Mucosa of gallbladder (tissue), 1 donor: ENCODE results near the gene NTNG1. TPM values are rescaled to one million over a fixed set of nuclear protein-coding genes. Genes with fewer than 3 reads are reported as not detected.

Source experiments
- DNase-seq: peaks from one replicate; pipeline ENCODE4 v3.0.0-alpha.2; 2020; ENCODE audit warnings: low spot score
- total RNA-seq: library from RNA; stranded (reverse); gene quantifications from one replicate; pipeline ENCODE4 v1.2.1, GENCODE V29; 2021
- donor health status: DM: no; HTN: no; CAD: no.

NTNG1 gene
- total RNA-seq, 1 donor from 2014 or later = 1.6 TPM

DNA sequence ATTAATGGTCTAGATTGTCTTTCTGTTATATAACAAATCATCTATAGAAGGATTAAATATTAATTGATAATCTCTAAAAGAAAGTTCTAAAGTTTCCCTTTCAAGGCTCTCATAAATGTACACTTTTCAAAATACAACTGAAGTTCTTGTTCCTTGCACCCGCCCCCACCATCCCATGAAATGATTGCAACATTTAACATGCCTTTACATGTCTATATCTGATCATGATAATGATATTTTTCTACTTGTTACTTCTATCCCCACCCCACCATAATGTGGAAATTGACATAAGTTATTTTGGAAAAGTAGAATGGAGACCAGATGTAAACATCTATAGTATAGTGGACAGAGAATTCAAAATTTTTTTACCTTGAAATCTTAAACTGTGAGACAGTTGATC is 186.6 kb downstream of the NTNG1 start:
- no peak for DNase-seq

DNA sequence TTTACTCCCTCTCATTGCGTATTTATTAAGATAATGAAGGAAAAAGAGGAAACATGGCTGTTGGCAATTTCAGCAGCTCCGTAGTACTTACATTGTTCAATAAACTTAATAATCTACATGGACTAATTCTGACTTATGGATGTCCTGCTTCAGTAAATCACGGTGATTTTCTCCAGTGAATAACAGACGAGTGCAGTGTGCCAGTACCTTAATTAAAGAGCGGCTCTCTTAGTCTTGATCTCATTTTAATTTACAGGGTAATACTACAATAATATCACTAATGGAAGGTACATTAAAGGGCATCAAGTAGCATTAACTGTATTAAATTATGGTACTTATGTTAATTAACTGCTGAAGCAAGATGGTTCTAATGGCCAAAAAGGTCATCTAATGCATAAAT is 187.2 kb downstream of the NTNG1 start:
- DNase-seq = no peak

DNA sequence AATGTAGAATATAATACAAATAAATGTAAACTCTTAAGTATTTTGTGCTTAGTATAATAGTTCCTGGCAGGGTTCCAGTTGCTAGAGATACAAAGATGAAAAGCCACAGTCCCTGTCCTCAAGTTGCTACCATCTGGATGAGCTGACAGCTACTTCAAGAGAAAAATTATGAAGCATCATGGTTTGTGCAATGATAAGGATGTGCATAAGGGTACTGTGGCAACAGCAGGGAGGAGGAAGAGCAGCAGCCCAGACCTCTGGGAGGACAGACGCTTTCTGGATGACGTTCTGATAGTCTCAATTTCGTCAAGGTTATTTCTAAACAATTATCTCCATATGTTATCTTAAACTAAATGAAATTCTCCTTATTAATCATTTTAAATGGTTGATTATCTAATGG is 198.9 kb downstream of the NTNG1 start:
- DNase-seq = no peak

DNA sequence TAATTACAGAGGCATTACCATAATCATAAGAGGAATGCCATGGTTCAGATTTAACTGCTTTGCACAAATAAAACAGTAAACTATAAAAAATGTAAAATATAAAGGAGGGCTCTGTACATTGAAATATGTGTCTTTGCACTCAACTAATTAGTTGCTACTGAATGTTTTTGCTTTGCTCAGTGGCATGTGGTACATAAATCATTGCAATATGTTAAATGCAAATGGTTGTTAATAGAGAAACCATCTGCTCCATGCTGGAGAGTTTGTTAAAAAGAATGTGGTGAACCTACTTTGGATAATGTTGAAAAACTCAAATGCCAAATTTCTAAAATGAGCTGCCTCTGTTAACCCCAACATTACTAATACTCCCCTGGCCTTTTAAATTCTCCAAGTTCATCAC is 201.5 kb downstream of the NTNG1 start:
- no peak for DNase-seq

DNA sequence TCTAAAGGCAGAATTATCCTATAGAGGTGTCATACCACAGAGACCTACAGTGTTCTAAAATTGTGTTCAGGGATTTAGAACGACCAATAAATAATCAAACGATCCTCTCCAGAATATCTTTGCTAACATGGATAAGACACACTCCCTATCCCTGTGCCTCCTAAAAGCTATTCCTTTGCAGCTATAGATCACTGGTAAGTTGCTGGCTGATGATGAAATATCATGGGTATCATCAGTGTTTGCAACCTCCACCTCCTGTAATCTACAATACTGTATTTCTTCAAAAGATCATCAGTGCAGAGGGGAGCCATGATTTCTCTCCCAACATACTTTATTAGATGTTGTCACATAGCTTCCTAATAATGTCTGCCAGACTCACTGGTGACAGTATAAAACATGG is 201.9 kb downstream of the NTNG1 start:
- DNase-seq = no peak

DNA sequence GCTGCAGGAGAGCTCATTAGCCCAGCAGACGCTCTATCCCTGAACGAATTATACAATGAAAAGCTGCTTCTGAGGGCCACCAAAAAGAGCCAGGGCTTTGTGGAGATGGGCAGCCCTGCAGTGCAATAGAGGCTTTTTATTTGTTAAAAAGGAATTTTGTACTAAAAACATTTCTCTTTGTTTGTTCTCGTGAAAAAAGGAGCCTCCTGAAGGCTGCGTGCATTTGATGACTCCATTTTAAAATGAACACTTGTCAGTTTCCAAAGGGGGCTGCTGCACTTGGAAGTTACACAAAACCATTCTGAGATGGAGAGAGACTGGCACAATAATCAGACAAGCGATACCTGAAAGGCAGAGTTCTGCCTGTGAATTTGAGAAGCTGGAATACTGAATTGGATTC is 202.8 kb downstream of the NTNG1 start:
- no peak for DNase-seq

DNA sequence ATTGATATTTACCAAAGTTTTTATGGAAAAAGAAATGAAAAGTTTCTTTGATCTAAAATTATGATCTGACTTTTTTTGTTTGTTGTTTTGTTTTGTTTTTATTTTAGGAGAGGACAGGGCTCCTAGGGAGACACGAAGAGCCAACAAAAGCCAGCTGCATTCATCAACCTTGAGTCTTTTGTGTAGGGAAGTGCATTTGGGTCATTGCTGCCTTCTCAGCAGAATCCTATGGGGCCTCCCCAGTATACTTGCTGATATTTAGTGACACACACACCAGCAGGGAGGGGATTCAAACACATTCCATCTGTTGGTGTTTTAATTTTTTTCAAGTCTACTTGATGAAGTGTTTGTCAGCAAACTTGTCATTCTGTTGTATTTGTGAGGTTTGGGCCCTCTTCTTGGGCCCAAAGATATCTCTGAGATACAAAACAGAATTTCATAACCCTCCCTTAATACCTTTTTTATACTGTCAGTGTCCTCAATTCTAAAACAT is 203.5 kb downstream of the NTNG1 start:
- no peak for DNase-seq

DNA sequence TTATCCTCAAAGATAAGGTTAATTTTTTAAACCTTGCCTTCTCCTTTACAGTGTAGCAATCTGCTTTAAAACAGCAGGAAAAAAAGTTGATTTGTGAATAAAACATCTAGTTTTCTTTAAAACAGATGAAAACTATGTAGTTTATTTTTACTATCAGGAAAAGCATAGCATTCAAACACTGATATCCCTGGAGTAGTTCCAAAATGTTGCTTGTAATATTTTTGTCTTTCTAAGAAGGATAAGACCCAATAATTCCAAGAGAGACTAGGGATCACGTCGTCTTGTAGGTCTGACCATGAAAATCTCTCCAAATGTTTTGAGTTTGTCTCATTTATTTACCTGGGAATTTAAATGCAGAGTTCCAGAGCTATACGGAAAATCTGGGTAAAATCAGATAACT is 204.0 kb downstream of the NTNG1 start:
- no peak for DNase-seq

DNA sequence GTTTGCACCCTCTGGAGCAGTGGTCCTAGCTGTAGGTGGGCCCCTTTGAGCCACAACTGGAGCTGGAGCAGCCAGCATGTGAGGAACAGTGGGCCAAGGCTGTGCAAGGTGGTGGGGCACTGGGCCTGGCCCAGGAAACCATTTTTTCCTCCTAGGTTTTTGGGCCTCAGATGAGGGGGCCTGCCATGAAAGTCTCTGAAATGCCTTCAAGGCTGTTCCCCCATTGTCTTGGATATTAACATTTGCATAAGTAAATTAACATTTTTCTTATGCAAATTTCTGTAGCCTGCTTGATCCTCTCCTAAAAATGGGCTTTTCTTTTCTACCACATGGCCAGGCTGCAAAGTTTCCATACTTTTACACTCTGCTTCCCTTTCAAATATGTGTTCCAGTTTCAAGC is 212.0 kb downstream of the NTNG1 start:
- DNase-seq = no peak

DNA sequence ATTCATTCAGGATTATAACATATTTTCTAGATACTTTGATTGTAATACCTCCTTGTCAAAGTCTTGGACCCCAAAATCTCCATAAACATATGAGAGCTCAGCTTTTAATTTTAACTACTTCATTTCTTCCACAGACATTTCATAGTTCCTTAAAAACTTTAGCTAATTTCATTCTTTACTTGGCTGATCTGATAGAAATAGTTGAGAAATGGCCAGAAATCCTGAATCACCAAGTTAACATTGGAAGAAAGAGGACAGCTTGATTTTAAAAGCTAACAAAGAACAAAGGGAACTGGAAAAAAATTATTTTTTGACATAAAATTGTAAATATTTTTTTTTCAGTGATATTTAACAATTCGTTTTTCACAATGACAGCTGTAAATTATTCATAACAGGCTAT is 216.5 kb downstream of the NTNG1 start:
- no peak for DNase-seq

DNA sequence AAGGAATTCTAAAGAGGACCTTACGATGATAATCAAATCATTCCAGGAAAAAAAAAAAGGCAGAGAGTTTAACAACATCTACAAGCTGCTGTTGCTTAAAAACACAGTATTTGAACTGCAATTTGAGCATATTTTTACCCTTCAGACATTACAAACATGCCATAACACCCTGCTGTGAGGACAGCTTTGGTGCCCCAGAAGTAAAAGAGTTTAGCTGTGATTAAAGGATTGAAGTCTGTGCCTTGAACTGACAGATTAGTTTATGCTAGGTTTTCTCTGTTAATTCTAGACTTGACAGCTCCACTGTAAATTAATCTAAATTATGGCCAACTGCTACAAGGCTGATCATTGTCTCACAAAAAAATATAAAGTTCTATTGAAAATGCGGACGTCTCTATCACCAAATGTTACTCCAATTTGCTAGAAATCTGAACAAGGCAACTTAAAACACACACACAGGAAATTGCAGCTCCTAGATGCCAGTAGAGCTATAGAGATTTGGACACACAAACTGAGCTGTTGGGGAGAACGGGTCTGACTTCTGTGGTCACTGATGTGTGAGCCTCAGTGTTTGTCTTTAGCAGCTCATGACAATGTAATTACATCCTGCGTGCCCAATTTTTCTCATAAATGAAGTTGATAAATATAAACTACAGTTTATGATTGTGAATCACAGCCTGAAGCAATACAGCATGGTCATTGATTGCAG is 217.9 kb downstream of the NTNG1 start:
- DNase-seq = no peak

DNA sequence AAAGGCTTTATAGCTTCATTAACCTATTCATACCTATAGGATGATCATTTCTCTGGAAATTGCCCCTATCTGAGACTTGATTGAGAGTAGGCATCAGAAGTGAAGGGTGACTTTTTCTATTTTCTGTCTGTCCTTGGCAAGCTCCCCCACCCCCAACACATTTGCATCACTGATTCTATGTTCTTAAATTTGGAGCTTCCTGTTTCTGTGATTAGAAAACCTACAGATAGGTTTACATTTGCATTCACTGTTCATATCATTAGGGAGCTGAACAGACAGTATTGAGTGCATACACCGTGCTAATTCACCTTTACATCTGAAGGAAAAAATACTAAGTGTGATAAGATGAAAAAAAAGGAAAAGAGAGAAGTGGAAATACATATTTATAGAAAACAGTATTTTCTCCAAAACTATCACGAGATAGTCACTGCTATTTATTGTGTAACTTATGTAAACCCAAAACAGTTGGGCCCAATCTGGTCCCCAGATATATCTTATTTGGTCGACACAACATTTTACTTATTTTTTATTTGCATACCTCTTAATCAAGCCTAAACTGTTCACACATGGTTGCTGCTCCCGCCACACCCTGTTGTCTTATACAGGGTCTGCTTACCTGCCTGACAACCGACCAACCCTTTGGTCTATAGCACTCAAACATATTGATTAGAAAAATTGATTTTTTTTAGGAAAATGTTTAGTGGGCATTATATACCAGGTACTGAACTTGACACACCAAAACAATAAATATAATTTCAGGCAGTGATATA is 218.8 kb downstream of the NTNG1 start:
- DNase-seq = no peak

DNA sequence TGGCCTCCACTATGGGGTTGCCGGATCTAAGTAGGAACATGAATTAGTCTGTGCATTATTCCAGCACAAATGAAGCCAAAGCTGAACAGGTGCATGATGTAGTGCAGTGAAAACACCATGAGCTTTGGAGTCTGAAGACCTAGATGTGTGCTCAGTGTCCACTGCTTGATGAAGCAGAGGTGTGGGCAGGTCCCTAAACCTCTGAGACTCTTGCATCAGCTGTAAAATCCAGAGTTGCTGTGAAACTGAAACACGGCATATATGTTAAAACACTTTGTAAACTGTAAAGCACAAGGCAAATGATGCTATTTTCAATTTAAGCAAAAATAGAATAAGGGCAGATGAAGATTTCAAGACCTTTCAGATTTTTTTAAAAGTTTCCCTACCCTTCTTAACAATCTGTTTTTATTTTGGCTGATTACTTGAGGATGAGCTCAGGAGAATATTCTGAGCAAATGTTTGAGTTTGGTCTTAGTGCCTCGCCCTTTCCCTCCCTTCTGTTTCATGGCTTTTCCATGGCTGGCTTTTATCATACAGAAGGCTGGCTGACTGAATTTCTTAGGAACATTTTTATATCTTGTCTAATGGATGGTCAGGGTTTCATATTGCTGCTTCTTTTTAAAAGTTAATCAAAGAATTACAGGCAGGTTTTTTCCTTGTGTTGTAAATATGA is 221.8 kb downstream of the NTNG1 start:
- no peak for DNase-seq

DNA sequence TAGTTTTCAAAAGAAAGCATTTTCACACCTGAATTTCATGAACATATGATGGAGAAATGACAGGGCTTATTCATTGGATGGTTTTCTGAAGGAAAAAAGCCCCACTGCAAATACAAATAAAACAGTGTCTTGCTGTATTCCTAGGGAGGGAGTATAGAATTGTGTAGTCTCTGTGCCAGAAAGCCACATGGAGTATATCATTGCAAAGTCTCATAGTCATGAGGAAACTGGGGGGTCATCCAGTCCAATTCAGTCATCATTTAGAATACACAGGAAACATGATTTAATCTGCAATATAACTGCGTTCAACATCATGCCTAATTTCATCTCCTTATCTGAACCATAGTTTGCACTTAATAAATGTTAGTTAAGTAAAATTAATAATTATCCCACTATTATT is 222.3 kb downstream of the NTNG1 start:
- DNase-seq = no peak

DNA sequence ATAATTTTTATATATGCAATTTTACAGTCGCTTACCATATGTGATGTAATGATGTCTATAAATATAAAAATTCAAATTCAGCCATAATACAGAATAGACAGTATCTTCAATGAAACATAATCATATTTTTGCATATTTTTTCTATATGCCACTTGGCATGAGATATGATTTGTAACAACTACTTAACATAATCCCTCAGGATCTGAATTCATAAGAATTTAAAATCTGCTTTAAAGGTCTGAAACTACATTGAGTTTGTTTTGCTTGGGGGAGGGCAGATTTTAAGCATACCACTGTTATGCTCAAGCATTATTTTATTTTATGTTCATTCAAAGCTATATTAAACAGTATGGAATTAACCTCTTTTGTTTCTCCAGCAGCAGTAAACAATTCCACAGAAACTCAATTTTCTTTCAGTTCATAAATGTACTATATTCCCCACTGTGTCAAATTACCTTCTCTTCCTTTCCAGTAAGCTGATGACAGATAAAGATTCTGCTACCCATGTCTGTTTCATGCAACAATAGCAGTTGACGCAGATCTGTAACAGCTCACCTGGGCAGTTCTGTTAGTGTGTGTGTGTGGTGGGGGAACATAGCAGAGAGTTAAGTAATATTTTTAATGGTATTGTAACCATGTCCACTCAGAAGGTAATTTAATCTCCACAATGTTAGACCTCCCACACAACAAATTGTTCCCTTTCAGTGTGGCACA is 224.8 kb downstream of the NTNG1 start:
- no peak for DNase-seq

DNA sequence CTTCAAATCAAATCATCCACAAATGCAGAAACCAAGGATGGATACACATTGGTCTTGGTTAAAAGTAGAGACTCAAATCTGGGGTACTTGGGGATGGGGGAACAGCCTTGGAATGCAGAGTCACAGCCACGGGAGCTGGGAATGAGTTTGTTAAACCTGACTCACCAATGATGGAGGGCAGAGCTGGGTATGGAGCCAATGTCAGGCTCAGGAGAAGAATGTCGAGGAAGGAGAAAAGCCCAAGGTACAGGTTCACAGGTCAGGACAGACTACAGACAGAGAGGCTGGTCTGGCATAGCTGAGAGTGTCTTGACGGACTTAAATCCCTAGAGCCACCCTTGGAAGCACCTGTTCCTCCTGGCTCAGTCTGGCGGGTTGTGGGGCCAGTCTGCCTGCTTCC is 237.6 kb downstream of the NTNG1 start:
- no peak for DNase-seq

DNA sequence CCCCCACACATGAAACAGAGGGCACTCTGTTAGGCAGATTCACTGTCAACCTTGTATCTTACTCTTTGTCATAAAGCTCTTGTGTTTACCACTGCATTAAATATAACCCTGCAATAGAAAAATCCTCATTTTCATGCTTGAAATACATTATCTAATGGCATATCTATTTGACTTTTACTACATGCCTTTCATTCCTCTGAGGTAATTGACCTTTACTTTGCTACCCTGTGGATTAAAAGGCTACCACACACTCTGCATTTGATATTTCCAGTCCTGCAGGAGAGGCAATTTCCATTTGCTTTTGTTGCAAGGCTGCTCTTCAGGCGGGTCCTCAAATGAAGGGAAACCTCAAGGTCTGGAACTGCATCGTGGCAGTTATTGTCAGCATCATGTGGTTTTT is 238.0 kb downstream of the NTNG1 start:
- DNase-seq = no peak

DNA sequence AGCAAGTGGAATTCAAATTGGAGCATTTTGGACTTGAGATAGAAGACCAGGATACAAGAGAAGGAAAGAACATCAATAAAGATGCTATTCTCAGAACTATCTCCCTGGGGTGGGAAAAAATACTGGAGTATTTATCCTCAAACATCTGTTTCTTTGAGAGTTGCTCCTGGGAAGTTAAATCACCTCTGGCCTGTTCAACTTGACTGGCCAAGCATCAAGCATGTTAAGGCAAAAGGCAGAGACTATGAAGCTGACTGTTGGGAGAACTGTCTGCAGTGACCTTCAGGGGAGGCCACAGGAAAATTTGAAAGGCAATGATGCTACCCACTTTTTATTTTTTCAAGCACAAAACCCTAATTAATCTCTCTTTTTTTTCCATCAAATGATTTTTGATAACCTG is 239.0 kb downstream of the NTNG1 start:
- DNase-seq = no peak

DNA sequence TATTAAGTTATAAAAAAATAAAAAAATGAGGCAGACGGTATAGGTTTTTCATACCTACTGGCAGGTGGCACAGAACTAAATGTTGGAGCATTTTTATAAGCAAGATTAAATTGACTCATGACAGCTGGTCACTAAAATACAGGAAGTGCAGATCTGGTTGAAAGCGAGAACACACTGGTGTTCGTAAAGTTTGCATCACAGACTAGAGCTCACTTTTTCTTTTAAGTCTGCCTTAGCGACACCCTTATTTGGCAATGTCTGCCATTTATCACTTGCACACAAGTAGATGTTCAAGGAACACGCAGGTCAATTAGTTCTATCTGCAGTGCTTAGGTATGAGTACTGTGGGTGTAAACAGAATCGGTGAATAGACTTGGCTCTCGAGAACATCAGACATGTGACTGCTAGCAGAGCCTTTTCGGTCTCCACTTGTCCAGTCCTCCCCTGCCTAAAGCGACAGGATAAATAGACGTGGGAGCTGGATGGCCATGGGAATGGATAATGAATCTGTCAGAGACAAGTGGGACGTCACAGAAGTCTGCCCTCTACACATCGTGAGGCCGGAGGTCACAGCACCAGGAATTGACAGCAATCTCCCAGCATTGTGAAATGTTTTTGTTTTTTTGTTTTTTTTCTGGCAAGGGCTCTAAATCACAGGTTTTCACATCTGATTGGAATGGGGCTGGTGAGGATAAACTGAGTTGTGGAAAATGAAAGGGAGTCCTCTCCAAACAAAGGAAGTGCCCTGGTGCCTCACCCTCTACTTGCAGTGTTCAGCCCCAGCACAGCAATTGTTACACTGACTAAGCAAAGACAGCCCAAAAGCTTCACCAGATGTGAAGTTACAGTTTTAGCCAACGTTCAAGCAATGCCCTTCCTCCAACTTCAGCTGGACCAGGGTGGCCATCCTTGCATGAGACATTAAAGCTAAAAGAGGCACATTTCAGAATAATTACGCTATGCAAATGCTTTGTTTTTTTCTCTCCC is 248.9 kb downstream of the NTNG1 start:
- no peak for DNase-seq

DNA sequence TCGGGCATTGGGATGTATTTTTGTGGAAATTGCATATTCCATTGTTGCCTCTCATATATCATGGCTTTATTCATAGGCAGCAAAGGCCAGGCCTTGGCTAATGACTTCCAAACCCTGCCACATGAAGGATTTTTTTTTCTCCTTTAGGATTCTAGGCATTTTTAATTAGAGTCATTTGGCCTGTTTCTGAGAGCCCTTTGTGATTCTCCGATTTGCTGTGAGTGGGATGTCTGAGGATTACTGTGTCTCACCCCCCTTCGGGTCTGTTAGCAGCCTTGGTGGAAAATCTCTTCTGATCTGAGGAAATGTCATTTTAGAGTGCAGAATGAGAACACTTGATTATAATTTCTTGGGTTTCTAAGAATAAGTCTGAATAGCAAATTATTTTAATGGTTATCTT is 253.5 kb downstream of the NTNG1 start:
- no peak for DNase-seq

DNA sequence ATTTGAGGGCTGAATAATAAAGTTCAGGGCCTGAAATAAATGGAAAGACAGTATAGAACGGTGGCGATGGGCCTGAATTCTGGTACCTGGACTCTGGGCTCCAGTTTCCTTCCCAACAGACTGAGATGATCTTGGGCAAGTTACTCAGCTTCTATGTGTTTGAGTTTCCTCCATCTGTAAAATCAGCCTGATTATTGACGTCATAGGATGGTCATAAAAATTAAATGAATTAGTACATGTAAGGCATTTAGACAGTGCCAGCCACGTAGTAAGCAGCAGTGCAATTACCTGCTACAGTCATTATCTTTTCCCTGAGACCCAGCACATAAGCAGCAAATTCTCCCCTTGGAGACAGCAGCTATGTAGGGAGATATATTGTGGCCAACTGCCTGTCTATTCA is 260.9 kb downstream of the NTNG1 start:
- DNase-seq = no peak
